ENCODE data around the gene IFNK. TPM values are rescaled to one million over a fixed set of nuclear protein-coding genes. Genes with fewer than 3 reads are reported as not detected.

The IFNK gene
- total RNA-seq, 4 donors from 2014 or later: not detected

DNA sequence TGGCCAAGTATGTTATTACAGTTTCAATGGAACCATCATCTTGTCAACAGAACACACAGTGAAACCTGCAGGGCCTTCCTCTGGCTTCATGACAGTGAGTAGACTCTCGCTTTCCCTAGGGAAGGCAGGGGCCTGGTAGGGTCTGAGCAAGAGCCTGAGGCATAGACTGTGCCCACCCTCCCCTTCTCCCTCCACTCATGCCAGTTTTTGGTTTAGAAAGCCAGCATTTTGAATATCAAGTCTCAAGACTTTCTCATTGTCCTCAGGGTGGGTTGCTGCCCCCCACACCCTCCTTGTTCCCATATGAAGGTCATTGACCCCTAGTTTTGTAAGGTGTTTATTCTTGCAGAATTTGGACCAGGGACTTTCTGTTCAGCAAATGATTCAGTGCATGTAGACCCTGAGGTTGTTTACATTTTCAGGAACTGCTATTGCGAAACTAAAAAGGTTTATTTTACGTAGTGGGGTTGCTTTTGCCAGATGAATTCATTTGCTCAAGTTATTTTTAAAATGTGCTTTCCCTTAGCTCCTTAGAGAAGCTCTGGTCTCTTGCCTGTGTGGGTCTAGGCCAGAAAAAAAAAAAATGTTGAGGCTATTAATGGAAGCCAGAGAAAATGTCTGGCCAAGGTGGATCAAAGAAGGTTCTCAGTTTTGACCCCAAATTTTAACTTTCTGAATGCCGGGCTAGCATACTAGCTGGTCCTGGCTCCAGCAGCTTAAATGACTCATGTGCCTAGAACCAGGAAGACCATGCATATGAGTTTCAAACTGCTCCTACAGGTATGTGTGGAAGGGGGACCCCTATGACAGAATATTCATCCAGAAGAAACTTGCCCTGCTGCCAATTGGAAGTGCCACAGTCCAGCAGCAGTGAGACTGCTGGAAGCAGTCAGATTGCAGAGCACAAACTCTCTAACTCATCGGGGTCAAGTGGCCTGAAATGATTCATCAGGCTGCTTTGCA, 15.7 kb downstream of the IFNK start:
- Histone ChIP-seq H3K4me3 (no peak overlapping the region), H3K36me3 (no peaks in the 10 kb centered on the region), H3K4me1 (peaks cover 17 to 77% (median 17%) of the 10 kb centered on the region in 3 donors), H3K27ac (peak overlapping the region; percentile 85 to 100 (median 94)), H3K9me3 (no peaks in the 10 kb centered on the region), H3K27me3 (no peaks in the 10 kb centered on the region)
- 13 to 31% methylated on average over 4 of the region's 5 CpGs for WGBS, 2 donors (ENCODE audit: low coverage in 1 of 2)
- TF ChIP-seq, protein P1, sequence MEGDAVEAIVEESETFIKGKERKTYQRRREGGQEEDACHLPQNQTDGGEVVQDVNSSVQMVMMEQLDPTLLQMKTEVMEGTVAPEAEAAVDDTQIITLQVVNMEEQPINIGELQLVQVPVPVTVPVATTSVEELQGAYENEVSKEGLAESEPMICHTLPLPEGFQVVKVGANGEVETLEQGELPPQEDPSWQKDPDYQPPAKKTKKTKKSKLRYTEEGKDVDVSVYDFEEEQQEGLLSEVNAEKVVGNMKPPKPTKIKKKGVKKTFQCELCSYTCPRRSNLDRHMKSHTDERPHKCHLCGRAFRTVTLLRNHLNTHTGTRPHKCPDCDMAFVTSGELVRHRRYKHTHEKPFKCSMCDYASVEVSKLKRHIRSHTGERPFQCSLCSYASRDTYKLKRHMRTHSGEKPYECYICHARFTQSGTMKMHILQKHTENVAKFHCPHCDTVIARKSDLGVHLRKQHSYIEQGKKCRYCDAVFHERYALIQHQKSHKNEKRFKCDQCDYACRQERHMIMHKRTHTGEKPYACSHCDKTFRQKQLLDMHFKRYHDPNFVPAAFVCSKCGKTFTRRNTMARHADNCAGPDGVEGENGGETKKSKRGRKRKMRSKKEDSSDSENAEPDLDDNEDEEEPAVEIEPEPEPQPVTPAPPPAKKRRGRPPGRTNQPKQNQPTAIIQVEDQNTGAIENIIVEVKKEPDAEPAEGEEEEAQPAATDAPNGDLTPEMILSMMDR (IDR thresholded peaks at IDR 0.05): peak in 1 of 4 experiments; percentile 14
- TF ChIP-seq EP300 (IDR thresholded peaks at IDR 0.05): peak; percentile 94
- TF ChIP-seq POLR2A (IDR thresholded peaks at IDR 0.05): no peak
- TF ChIP-seq POLR2AphosphoS5 (IDR thresholded peaks at IDR 0.05): peak; percentile 99
- peak; percentile 91 for ATAC-seq

GRCh38 chr9:27540502-27540901, 16.4 kb downstream of the IFNK start:
- peaks cover 17 to 71% (median 17%) of the 10 kb centered on the region in 3 donors for H3K4me1 ChIP-seq
- peak overlapping the region; percentile 75 to 100 (median 89) for H3K27ac ChIP-seq
- WGBS, 2 donors (ENCODE audit: low coverage in 1 of 2): 11 to 20% methylated on average over 1 of the region's 1 CpG
- ATAC-seq: no peak
- no peak overlapping the region for H3K4me3 ChIP-seq
- no peaks in the 10 kb centered on the region for H3K9me3 ChIP-seq
- TF ChIP-seq, protein P1 (IDR thresholded peaks at IDR 0.05): no peak
- no peak for TF ChIP-seq EP300 (IDR thresholded peaks at IDR 0.05)
- TF ChIP-seq POLR2AphosphoS5 (IDR thresholded peaks at IDR 0.05): no peak
- no peak for TF ChIP-seq POLR2A (IDR thresholded peaks at IDR 0.05)
- H3K36me3 ChIP-seq: peaks cover 0 to 2% of the 10 kb centered on the region in 2 donors
- no peaks in the 10 kb centered on the region for H3K27me3 ChIP-seq

DNA sequence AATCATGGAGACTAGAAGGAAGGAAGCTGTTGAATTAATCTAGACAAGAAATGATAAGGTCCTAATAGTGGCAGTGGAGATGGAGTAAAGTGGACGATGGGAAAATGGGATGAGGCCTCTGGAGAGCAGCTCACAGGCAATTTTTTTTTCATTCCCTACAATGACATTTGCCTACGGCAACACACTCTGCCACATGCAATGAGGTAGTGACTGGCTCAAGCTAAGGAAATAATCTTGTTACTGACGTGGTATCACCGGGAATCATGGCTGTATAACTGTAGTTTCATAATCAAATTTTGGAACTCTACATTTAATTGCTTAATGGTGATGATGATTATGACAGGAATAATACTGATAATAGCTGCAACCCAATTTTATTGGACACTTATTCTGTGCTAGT, 17.6 kb downstream of the IFNK start:
- no peak overlapping the region for H3K4me3 ChIP-seq
- peaks cover 17 to 60% (median 17%) of the 10 kb centered on the region in 3 donors for H3K4me1 ChIP-seq
- TF ChIP-seq POLR2A (IDR thresholded peaks at IDR 0.05): no peak
- TF ChIP-seq, protein P1 (IDR thresholded peaks at IDR 0.05): no peak
- TF ChIP-seq POLR2AphosphoS5 (IDR thresholded peaks at IDR 0.05): no peak
- no peak for TF ChIP-seq EP300 (IDR thresholded peaks at IDR 0.05)
- ATAC-seq: no peak
- WGBS, 2 donors (ENCODE audit: low coverage in 1 of 2): 86 to 91% methylated on average over 4 of the region's 4 CpGs
- H3K27me3 ChIP-seq: no peaks in the 10 kb centered on the region
- H3K9me3 ChIP-seq: no peaks in the 10 kb centered on the region
- H3K27ac ChIP-seq: peak overlapping the region in 3 of 4 donors; percentile 75 to 93 (median 85)
- peaks cover 0 to 7% of the 10 kb centered on the region in 2 donors for H3K36me3 ChIP-seq

GRCh38 chr9:27542508-27542907, 18.4 kb downstream of the IFNK start:
- no peaks in the 10 kb centered on the region for H3K9me3 ChIP-seq
- H3K4me3 ChIP-seq: no peak overlapping the region
- H3K4me1 ChIP-seq: peaks cover 17 to 58% (median 20%) of the 10 kb centered on the region in 3 donors
- TF ChIP-seq, protein P1 (IDR thresholded peaks at IDR 0.05): no peak
- H3K27ac ChIP-seq: peak overlapping the region in 2 of 4 donors; percentile 3 to 93
- peaks cover 0 to 10% of the 10 kb centered on the region in 2 donors for H3K36me3 ChIP-seq
- WGBS, 2 donors (ENCODE audit: low coverage in 1 of 2): 42 to 77% methylated on average over 2 of the region's 2 CpGs
- no peaks in the 10 kb centered on the region for H3K27me3 ChIP-seq
- no peak for ATAC-seq

All from gastroesophageal sphincter (tissue), 4 donors.